HL-60 (cell line): ENCODE results near the gene PRSS33.

Experiments
- TF ChIP-seq, protein P1 (sequence below): IDR thresholded peaks from one replicate; pipeline ENCODE4 v1.5.1; 2011; ENCODE audit warnings: low read length, control low read depth, inconsistent platforms; ENCODE audit not compliant: insufficient read depth
- TF ChIP-seq, protein P2 (sequence below): IDR thresholded peaks from 2 replicates; pipeline ENCODE4 v1.6.1; 2012; ENCODE audit warnings: low read depth; ENCODE audit not compliant: insufficient replicate concordance

DNA sequence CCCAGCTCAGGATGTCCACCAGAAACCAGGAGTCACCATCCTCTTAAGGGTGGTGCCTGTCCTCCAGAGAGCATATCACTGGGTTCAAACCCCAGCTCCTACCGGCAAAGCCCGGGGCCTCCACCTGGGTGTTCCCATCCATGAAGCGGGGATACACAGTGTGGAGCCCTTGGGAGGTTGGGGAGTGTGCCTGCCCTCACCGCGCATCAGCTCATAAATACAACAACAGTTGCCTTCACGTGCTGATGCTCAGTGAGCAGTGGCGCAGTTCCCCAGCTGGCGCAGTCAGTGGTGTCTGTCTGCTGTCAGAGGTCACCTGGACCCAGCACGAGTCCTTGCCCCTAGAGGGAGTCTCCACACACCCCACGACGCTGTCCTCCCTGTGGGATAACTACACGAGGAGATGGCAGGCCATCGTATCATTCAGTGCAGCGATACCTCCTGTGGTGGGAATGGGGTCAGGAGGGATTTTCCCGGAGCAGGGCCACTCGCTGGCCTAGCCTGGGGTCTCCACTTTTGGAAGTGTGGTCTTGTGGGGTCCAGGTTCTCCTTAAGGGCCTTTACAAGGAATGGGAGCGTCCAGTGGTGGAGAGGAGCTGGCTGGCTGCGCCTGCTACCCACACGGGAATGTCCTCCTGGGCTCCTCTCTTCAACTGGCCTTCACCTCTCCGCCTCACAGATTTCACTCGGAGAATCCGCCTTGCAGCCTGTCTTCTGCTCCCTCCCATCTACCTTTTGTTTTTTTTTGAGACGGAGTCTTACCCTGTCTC, 8.0 kb downstream of the PRSS33 start:
- TF ChIP-seq, protein P1, sequence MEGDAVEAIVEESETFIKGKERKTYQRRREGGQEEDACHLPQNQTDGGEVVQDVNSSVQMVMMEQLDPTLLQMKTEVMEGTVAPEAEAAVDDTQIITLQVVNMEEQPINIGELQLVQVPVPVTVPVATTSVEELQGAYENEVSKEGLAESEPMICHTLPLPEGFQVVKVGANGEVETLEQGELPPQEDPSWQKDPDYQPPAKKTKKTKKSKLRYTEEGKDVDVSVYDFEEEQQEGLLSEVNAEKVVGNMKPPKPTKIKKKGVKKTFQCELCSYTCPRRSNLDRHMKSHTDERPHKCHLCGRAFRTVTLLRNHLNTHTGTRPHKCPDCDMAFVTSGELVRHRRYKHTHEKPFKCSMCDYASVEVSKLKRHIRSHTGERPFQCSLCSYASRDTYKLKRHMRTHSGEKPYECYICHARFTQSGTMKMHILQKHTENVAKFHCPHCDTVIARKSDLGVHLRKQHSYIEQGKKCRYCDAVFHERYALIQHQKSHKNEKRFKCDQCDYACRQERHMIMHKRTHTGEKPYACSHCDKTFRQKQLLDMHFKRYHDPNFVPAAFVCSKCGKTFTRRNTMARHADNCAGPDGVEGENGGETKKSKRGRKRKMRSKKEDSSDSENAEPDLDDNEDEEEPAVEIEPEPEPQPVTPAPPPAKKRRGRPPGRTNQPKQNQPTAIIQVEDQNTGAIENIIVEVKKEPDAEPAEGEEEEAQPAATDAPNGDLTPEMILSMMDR, result no peak
- TF ChIP-seq, protein P2, sequence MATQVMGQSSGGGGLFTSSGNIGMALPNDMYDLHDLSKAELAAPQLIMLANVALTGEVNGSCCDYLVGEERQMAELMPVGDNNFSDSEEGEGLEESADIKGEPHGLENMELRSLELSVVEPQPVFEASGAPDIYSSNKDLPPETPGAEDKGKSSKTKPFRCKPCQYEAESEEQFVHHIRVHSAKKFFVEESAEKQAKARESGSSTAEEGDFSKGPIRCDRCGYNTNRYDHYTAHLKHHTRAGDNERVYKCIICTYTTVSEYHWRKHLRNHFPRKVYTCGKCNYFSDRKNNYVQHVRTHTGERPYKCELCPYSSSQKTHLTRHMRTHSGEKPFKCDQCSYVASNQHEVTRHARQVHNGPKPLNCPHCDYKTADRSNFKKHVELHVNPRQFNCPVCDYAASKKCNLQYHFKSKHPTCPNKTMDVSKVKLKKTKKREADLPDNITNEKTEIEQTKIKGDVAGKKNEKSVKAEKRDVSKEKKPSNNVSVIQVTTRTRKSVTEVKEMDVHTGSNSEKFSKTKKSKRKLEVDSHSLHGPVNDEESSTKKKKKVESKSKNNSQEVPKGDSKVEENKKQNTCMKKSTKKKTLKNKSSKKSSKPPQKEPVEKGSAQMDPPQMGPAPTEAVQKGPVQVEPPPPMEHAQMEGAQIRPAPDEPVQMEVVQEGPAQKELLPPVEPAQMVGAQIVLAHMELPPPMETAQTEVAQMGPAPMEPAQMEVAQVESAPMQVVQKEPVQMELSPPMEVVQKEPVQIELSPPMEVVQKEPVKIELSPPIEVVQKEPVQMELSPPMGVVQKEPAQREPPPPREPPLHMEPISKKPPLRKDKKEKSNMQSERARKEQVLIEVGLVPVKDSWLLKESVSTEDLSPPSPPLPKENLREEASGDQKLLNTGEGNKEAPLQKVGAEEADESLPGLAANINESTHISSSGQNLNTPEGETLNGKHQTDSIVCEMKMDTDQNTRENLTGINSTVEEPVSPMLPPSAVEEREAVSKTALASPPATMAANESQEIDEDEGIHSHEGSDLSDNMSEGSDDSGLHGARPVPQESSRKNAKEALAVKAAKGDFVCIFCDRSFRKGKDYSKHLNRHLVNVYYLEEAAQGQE, result no peak
